K562 treated with DMSO at 1 percent for 24 hours (cell line): Measurements from ENCODE around the gene SMIM17. TPM values are rescaled to one million over a fixed set of nuclear protein-coding genes. Genes with fewer than 3 reads are reported as not detected.

ENCODE experiments used
- total RNA-seq: library from RNA; unstranded; fragments of 300-600 nt; gene quantifications from 2 replicates; pipeline ENCODE4 v1.2.3, GENCODE V29; 2022; ENCODE audit warnings: low read depth; ENCODE audit not compliant: insufficient read depth

Gene SMIM17
- not detected in 2 replicates for total RNA-seq

GRCh38 chr19:56642711-56643459 is at the start of gene SMIM17:
TSS of gene SMIM17 (plus strand) at chr19:56643159. CDS start at chr19:56645668, 2,509 bp downstream.

GRCh38 chr19:56594783-56595547 is 48.0 kb upstream of the SMIM17 start, which contains the start of gene ZNF71:
TSS of gene ZNF71 (plus strand) at chr19:56595302. CDS start at chr19:56601559, 6,257 bp downstream.

GRCh38 chr19:56671613-56671994 is 28.6 kb downstream of the SMIM17 start, which contains the start of gene ZNF835:
TSS of gene ZNF835 (minus strand) at chr19:56671757. CDS start at chr19:56665198, 6,559 bp downstream.

Other genes with a start within 250 kb of the SMIM17 start
- 1.3 and 2.1 TPM in 2 replicates for gene ZNF582, start 249.6 kb upstream of the SMIM17 start, total RNA-seq
- gene ZNF583, start 238.8 kb upstream of the SMIM17 start, total RNA-seq = 0.78 and 0.86 TPM in 2 replicates
- not detected in 2 replicates for gene ZNF667, start 165.8 kb upstream of the SMIM17 start, total RNA-seq
- not detected in 2 replicates for gene ZNF471, start 135.3 kb upstream of the SMIM17 start, total RNA-seq
- not detected in 2 replicates for gene ZFP28, start 104.2 kb upstream of the SMIM17 start, total RNA-seq
- not detected in 2 replicates for gene ZNF470, start 75.7 kb upstream of the SMIM17 start, total RNA-seq
- gene ZNF71, start 47.9 kb upstream of the SMIM17 start, total RNA-seq = 0.14 and 0.27 TPM in 2 replicates
- gene ZNF835, start 28.6 kb downstream of the SMIM17 start, total RNA-seq = not detected in 2 replicates
- gene PEG3, start 197.6 kb downstream of the SMIM17 start, total RNA-seq = not detected in 2 replicates
- not detected in 2 replicates for gene ZIM2, start 197.6 kb downstream of the SMIM17 start, total RNA-seq